Stimulated activated CD8-positive, alpha-beta memory T cell treated with anti-CD3 and anti-CD28 coated beads, Interleukin-12 subunit alpha, Interleukin-12 subunit beta, amount 100 ng/mL, for 4 hours (primary cell): ENCODE results near the gene ZFYVE28.

Experiments
- DNase-seq: peaks from one replicate; pipeline ENCODE4 v3.0.0-alpha.2; 2020; ENCODE audit warnings: low read depth

Gene ZFYVE28

GRCh38 chr4:2331519-2332200, 86.8 kb downstream of the ZFYVE28 start:
- no peak for DNase-seq

- DNase-seq = no peak
Measured at GRCh38 chr4:2331043-2331420, 87.4 kb downstream of the ZFYVE28 start.

- DNase-seq = no peak
Measured at GRCh38 chr4:2330091-2331042, 88.1 kb downstream of the ZFYVE28 start.

- no peak for DNase-seq
Measured at GRCh38 chr4:2327579-2327978, 90.9 kb downstream of the ZFYVE28 start.

- no peak for DNase-seq
Measured at GRCh38 chr4:2324891-2325290, 93.6 kb downstream of the ZFYVE28 start.

- DNase-seq = no peak
Measured at GRCh38 chr4:2322841-2323240, 95.6 kb downstream of the ZFYVE28 start.

- DNase-seq = no peak
Measured at GRCh38 chr4:2322227-2322626, 96.2 kb downstream of the ZFYVE28 start.

- DNase-seq = no peak
Measured at GRCh38 chr4:2321279-2322196, 96.9 kb downstream of the ZFYVE28 start.

- no peak for DNase-seq
Measured at GRCh38 chr4:2320746-2321145, 97.7 kb downstream of the ZFYVE28 start.

- DNase-seq = no peak
Measured at GRCh38 chr4:2320152-2320551, 98.3 kb downstream of the ZFYVE28 start.

- DNase-seq = no peak
Measured at GRCh38 chr4:2318885-2319284, 99.6 kb downstream of the ZFYVE28 start.

GRCh38 chr4:2318476-2318875, 100.0 kb downstream of the ZFYVE28 start:
- no peak for DNase-seq

GRCh38 chr4:2313366-2313765, 105.1 kb downstream of the ZFYVE28 start:
- no peak for DNase-seq

GRCh38 chr4:2306773-2307410, 111.6 kb downstream of the ZFYVE28 start:
- no peak for DNase-seq

- no peak for DNase-seq
Measured at GRCh38 chr4:2305766-2306501, 112.5 kb downstream of the ZFYVE28 start.

- no peak for DNase-seq
Measured at GRCh38 chr4:2304877-2305561, 113.4 kb downstream of the ZFYVE28 start.

GRCh38 chr4:2304321-2304876, 114.0 kb downstream of the ZFYVE28 start:
- DNase-seq = no peak

- DNase-seq = no peak
Measured at GRCh38 chr4:2303686-2304320, 114.6 kb downstream of the ZFYVE28 start.

GRCh38 chr4:2303121-2303685, 115.2 kb downstream of the ZFYVE28 start:
- no peak for DNase-seq
